ENCODE results near the gene MAD1L1.
A peak's percentile ranks its signal among the peaks of the same experiment; 100 is the strongest.

MAD1L1 gene

DNA sequence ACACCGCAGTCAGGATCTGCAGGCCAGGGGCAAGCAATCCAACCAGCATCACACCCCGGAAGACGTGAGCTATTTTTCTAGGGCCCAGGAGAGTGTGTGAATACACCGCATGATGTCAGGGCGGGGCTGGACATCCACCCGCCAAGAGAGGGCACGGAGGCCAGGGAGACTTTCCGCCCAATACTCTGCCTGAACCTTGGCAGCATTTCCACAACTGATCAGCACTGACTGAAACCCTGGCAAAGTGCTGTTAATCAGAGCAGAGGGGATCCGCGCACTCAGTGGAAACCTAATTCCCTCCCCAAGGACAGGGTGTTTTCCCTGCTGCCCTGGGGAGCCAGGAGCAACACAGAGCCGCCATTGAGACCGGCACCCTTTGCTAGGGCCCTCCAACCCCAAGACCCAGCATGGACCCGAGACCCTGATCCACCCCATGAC lies 8.2 kb downstream of the MAD1L1 start:
- H3K4me3 ChIP-seq (ENCODE audit: low read depth, low read length), result no peak overlapping the region
- peaks cover 11 to 89% of the 10 kb centered on the region in 2 experiments for H3K36me3 ChIP-seq (ENCODE audit: control insufficient read depth in 2 of 2, insufficient read depth in 1 of 2, low read length in 2 of 2)
- CTCF ChIA-PET, result interaction anchor here (0.9 kb wide), 1 partner anchor 123 kb away, joined by 4 read pairs; no protein-coding TSS in a partner anchor
- no peaks in the 10 kb centered on the region for H3K9me3 ChIP-seq (ENCODE audit: control insufficient read depth, insufficient read depth, low read depth, low read length)
- no peaks in the 10 kb centered on the region for H3K4me1 ChIP-seq (ENCODE audit: control insufficient read depth, insufficient read depth, low read length)
- no peak overlapping the region for H3K27ac ChIP-seq (ENCODE audit: extremely low read depth, low read depth, low read length)
- TF ChIP-seq KLF1 (tag by site-specific recombination; IDR thresholded peaks at IDR 0.05) (peak; percentile 84), ZNF561 (tag by site-specific recombination; IDR thresholded peaks at IDR 0.05; ENCODE audit: borderline replicate concordance) (no peak)
- POLR2A ChIA-PET, result no interaction called here

- ChIA-PET POLR2A (interaction anchor here (0.8 kb wide), 1 partner anchor 9 kb away, joined by 6 read pairs; the partner anchor contains the start of gene MAD1L1), CTCF (interaction anchor here (0.9 kb wide), 1 partner anchor 124 kb away, joined by 4 read pairs; no protein-coding TSS in a partner anchor)
- H3K27ac ChIP-seq (ENCODE audit: extremely low read depth, low read depth, low read length), result no peak overlapping the region
- TF ChIP-seq PATZ1 (tag by site-specific recombination; IDR thresholded peaks at IDR 0.05) (no peak), ZNF561 (tag by site-specific recombination; IDR thresholded peaks at IDR 0.05; ENCODE audit: borderline replicate concordance) (no peak), ZNF529 (tag by site-specific recombination; IDR thresholded peaks at IDR 0.05; ENCODE audit: insufficient replicate concordance) (no peak), ZNF335 (tag by site-specific recombination; conservative IDR thresholded peaks at IDR 0.05) (no peak), ZNF777 (tag by site-specific recombination; IDR thresholded peaks at IDR 0.05; ENCODE audit: borderline replicate concordance) (no peak), KLF10 (tag by site-specific recombination; IDR thresholded peaks at IDR 0.05) (no peak), ZNF2 (tag by site-specific recombination; IDR thresholded peaks at IDR 0.05) (no peak), ZNF354C (tag by site-specific recombination; IDR thresholded peaks at IDR 0.05; ENCODE audit: borderline replicate concordance, low read depth) (no peak), BCL11A (tag by site-specific recombination; IDR thresholded peaks at IDR 0.05; ENCODE audit: low read depth) (no peak), ZNF311 (tag by site-specific recombination; IDR thresholded peaks at IDR 0.05; ENCODE audit: borderline replicate concordance) (no peak), ZNF843 (tag by site-specific recombination; IDR thresholded peaks at IDR 0.05) (no peak), FEZF1 (tag by site-specific recombination; IDR thresholded peaks at IDR 0.05) (no peak), ZNF37A (tag by site-specific recombination; IDR thresholded peaks at IDR 0.05) (no peak)
- TF ChIP-seq, protein P1, sequence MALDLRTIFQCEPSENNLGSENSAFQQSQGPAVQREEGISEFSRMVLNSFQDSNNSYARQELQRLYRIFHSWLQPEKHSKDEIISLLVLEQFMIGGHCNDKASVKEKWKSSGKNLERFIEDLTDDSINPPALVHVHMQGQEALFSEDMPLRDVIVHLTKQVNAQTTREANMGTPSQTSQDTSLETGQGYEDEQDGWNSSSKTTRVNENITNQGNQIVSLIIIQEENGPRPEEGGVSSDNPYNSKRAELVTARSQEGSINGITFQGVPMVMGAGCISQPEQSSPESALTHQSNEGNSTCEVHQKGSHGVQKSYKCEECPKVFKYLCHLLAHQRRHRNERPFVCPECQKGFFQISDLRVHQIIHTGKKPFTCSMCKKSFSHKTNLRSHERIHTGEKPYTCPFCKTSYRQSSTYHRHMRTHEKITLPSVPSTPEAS (tag by site-specific recombination; IDR thresholded peaks at IDR 0.05), result no peak
- H3K36me3 ChIP-seq (ENCODE audit: control insufficient read depth in 2 of 2, insufficient read depth in 1 of 2, low read length in 2 of 2), result peaks cover 11 to 84% of the 10 kb centered on the region in 2 experiments
- no peak overlapping the region for H3K4me3 ChIP-seq (ENCODE audit: low read depth, low read length)
- H3K9me3 ChIP-seq (ENCODE audit: control insufficient read depth, insufficient read depth, low read depth, low read length), result no peaks in the 10 kb centered on the region
- no peaks in the 10 kb centered on the region for H3K4me1 ChIP-seq (ENCODE audit: control insufficient read depth, insufficient read depth, low read length)
Measured at GRCh38 chr7:2223321-2223720, 9.4 kb downstream of the MAD1L1 start.

DNA sequence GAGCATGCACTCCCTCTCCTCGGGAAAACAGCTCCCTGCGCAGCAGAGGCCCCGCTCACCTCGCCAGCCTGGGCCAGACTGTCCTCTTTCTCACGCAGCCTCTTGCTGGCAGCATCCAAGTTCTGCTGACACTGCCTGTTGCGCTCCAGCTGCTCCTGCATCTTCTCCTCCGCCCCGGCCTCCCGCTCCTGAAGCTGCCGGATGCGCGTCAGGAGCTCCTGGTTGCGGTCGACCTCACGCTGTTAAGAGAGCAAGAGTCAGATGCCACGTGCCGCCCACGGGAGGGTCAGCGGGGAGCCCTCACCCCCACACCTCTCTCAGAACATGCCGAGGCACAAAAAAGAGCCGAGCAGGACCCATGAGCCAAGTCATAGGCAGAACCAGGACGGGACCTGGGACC lies 10.2 kb downstream of the MAD1L1 start:
- Histone ChIP-seq H3K27ac (ENCODE audit: extremely low read depth, low read depth, low read length) (no peak overlapping the region), H3K4me3 (ENCODE audit: low read depth, low read length) (no peak overlapping the region), H3K4me1 (ENCODE audit: control insufficient read depth, insufficient read depth, low read length) (no peaks in the 10 kb centered on the region), H3K36me3 (ENCODE audit: control insufficient read depth in 2 of 2, insufficient read depth in 1 of 2, low read length in 2 of 2) (peaks cover 11 to 84% of the 10 kb centered on the region in 2 experiments), H3K9me3 (ENCODE audit: control insufficient read depth, insufficient read depth, low read depth, low read length) (no peaks in the 10 kb centered on the region)
- ChIA-PET CTCF (no interaction called here), POLR2A (no interaction called here)
- TF ChIP-seq GFI1B (tag by site-specific recombination; IDR thresholded peaks at IDR 0.05), result no peak
- no peak for TF ChIP-seq ZNF624 (tag by site-specific recombination; IDR thresholded peaks at IDR 0.05)
- TF ChIP-seq KLF9 (tag by site-specific recombination; IDR thresholded peaks at IDR 0.05; ENCODE audit: low read depth), result no peak
- no peak for TF ChIP-seq ZNF148 (tag by site-specific recombination; IDR thresholded peaks at IDR 0.05; ENCODE audit: borderline replicate concordance)
- TF ChIP-seq, protein P2, sequence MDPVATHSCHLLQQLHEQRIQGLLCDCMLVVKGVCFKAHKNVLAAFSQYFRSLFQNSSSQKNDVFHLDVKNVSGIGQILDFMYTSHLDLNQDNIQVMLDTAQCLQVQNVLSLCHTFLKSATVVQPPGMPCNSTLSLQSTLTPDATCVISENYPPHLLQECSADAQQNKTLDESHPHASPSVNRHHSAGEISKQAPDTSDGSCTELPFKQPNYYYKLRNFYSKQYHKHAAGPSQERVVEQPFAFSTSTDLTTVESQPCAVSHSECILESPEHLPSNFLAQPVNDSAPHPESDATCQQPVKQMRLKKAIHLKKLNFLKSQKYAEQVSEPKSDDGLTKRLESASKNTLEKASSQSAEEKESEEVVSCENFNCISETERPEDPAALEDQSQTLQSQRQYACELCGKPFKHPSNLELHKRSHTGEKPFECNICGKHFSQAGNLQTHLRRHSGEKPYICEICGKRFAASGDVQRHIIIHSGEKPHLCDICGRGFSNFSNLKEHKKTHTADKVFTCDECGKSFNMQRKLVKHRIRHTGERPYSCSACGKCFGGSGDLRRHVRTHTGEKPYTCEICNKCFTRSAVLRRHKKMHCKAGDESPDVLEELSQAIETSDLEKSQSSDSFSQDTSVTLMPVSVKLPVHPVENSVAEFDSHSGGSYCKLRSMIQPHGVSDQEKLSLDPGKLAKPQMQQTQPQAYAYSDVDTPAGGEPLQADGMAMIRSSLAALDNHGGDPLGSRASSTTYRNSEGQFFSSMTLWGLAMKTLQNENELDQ (tag by site-specific recombination; IDR thresholded peaks at IDR 0.05; ENCODE audit: low read depth), result no peak
- no peak for TF ChIP-seq ZNF670 (tag by site-specific recombination; IDR thresholded peaks at IDR 0.05; ENCODE audit: low read depth)

All from HEK293 (cell line).